ENCODE data around the gene PTPRN2.

DNA sequence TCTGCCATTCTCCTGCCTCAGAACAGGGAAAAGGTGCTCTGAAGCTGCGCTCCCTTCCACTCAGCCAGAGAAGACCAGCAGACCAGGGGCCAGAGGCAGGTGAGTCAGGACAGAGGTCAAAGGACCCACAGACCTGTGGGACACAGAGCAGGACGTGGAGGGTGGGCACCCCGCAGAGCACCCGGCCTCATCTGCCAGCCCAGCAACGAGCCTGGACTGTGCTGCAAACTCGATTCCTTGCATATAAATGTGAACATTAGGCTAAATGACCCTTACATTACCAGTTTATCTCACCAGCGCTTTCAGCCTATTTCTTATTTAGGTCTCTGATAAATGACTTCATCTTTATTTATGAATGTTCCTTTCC, 50.1 kb downstream of the PTPRN2 start:
- TF ChIP-seq, protein P1, sequence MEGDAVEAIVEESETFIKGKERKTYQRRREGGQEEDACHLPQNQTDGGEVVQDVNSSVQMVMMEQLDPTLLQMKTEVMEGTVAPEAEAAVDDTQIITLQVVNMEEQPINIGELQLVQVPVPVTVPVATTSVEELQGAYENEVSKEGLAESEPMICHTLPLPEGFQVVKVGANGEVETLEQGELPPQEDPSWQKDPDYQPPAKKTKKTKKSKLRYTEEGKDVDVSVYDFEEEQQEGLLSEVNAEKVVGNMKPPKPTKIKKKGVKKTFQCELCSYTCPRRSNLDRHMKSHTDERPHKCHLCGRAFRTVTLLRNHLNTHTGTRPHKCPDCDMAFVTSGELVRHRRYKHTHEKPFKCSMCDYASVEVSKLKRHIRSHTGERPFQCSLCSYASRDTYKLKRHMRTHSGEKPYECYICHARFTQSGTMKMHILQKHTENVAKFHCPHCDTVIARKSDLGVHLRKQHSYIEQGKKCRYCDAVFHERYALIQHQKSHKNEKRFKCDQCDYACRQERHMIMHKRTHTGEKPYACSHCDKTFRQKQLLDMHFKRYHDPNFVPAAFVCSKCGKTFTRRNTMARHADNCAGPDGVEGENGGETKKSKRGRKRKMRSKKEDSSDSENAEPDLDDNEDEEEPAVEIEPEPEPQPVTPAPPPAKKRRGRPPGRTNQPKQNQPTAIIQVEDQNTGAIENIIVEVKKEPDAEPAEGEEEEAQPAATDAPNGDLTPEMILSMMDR (conservative IDR thresholded peaks at IDR 0.05; ENCODE audit: low read length), result no peak
- TF ChIP-seq EZH2phosphoT487 (IDR thresholded peaks at IDR 0.05; ENCODE audit: borderline replicate concordance, low read depth, low read length), result no peak

All from OCI-LY7 (cell line).